Body of pancreas (tissue), 4 donors: Measurements from ENCODE around the gene ASPN.

Source experiments
- CTCF ChIP-seq, 7 experiments: fragments of 450-650 bp in 4 of 7; fragments of 200-600 bp in 3 of 7; sonication (generic) in 3 of 7; IDR thresholded peaks; one replicate each; pipeline ENCODE4 v1.5.1; 2016 to 2019; ENCODE audit warnings: antibody characterized with exemption in 7 of 7
- POLR2A ChIP-seq, 3 donors: fragments of 450-650 bp; IDR thresholded peaks; one replicate each; pipeline ENCODE4 v1.6.1; 2016; ENCODE audit warnings: antibody characterized with exemption in 3 of 3, mild to moderate bottlenecking in 2 of 3

GRCh38 chr9:92527291-92527828, 45.1 kb upstream of the ASPN start:
- TF ChIP-seq CTCF (IDR thresholded peaks at IDR 0.05): no peak
- no peak for TF ChIP-seq POLR2A (IDR thresholded peaks at IDR 0.05)
